Posterior vena cava (tissue), 2 donors: ENCODE results near the gene RESP18. TPM values are rescaled to one million over a fixed set of nuclear protein-coding genes. Genes with fewer than 3 reads are reported as not detected.

ENCODE experiments used
- DNase-seq: peaks from one replicate; pipeline ENCODE4 v3.0.0-alpha.2; 2020; ENCODE audit warnings: low spot score
- intact Hi-C, 2 donors: fragments of 100-400 bp; cut with DNase I; formaldehyde crosslinking; loops; one replicate each; pipeline versions ENCODE4 v1.14.1 to v1.14.2; 2022 to 2023
- long read RNA-seq, 2 donors: library from polyadenylated mRNA; unstranded; transcript quantifications; one replicate each; pipeline ENCODE4 v2.0.0, GENCODE V29; 2020 to 2021
- total RNA-seq, 2 donors: library from RNA; stranded (reverse); fragmentation: NEBNext Ultra II Directional; extraction: Animal tissue kit (Norgen Biotek cat#: 25700); gene quantifications; one replicate each; pipeline ENCODE4 v1.2.1, GENCODE V29; 2021
- donor health status: DM: yes; HTN: yes; CAD: no.
- donor health status: DM: yes; HTN: yes; CAD: no.

The RESP18 gene
- total RNA-seq = not detected
- long read RNA-seq, donor 1 = 0 reads
- long read RNA-seq, donor 2 = 0 reads

GRCh38 chr2:219332542-219332941, at the start of gene RESP18:
Gene RESP18 (minus strand): TSS chr2:219332744.
- DNase-seq = no peak
- intact Hi-C loops = no loop called here

- intact Hi-C loops = loop anchor here in 1 of 2 donors (10.0 kb wide), 1 partner anchor 217 kb away; the partner anchor contains the start of gene NHEJ1
- DNase-seq = no peak
Measured at GRCh38 chr2:219381448-219381847, 48.9 kb upstream of the RESP18 start.

- intact Hi-C loops = loop anchor here in 1 of 2 donors (10.0 kb wide), 1 partner anchor 216 kb away; the partner anchor contains the start of gene NHEJ1
Measured at GRCh38 chr2:219380926-219381325, 48.4 kb upstream of the RESP18 start.

GRCh38 chr2:219378163-219378851, 45.8 kb upstream of the RESP18 start:
- intact Hi-C loops = no loop called here
- DNase-seq = no peak

More at GRCh38 chr2:219380926-219381325, 48.4 kb upstream of the RESP18 start:
- no peak for DNase-seq

GRCh38 chr2:219369447-219369861, 36.9 kb upstream of the RESP18 start:
- DNase-seq = no peak
- intact Hi-C loops = no loop called here

- intact Hi-C loops = no loop called here
- DNase-seq = no peak
Measured at GRCh38 chr2:219368690-219369191, 36.2 kb upstream of the RESP18 start.

- intact Hi-C loops = no loop called here
- no peak for DNase-seq
Measured at GRCh38 chr2:219362524-219363164, 30.1 kb upstream of the RESP18 start.

GRCh38 chr2:219362072-219362471, 29.5 kb upstream of the RESP18 start:
- intact Hi-C loops = no loop called here
- no peak for DNase-seq

GRCh38 chr2:219358170-219359075, 25.9 kb upstream of the RESP18 start:
- DNase-seq = no peak
- intact Hi-C loops = no loop called here

GRCh38 chr2:219356834-219357233, 24.3 kb upstream of the RESP18 start:
- no peak for DNase-seq
- intact Hi-C loops = no loop called here

GRCh38 chr2:219354582-219354981, 22.0 kb upstream of the RESP18 start:
- intact Hi-C loops = no loop called here
- no peak for DNase-seq

- DNase-seq = no peak
- intact Hi-C loops = no loop called here
Measured at GRCh38 chr2:219353129-219353528, 20.6 kb upstream of the RESP18 start.

- intact Hi-C loops = no loop called here
- no peak for DNase-seq
Measured at GRCh38 chr2:219352448-219353023, 20.0 kb upstream of the RESP18 start.

- no peak for DNase-seq
- intact Hi-C loops = no loop called here
Measured at GRCh38 chr2:219350710-219351221, 18.2 kb upstream of the RESP18 start.

GRCh38 chr2:219350215-219350614, 17.7 kb upstream of the RESP18 start:
- intact Hi-C loops = no loop called here
- no peak for DNase-seq

- intact Hi-C loops = no loop called here
- no peak for DNase-seq
Measured at GRCh38 chr2:219344751-219345430, 12.3 kb upstream of the RESP18 start.

GRCh38 chr2:219335373-219335786, 2.8 kb upstream of the RESP18 start:
- DNase-seq = no peak
- intact Hi-C loops = no loop called here

GRCh38 chr2:219334076-219334475, 1.5 kb upstream of the RESP18 start:
- DNase-seq = no peak
- intact Hi-C loops = no loop called here
